Fibroblast of lung (primary cell): ENCODE measurements around the gene BASP1.

Experiments
- CTCF ChIP-seq, 2 donors: IDR thresholded peaks in 1 of 2; conservative IDR thresholded peaks in 1 of 2; 1 replicate in 1 of 2; 2 replicates in 1 of 2; pipeline ENCODE4 v1.5.1; 2011 to 2012; ENCODE audit warnings: low read length in 2 of 2, control low read depth in 1 of 2, inconsistent platforms in 1 of 2, low read depth in 1 of 2, mild to moderate bottlenecking in 1 of 2
- EZH2 ChIP-seq: IDR thresholded peaks from 2 replicates; pipeline ENCODE4 v1.5.1; 2012; ENCODE audit warnings: low read length, control low read depth, mild to moderate bottlenecking; ENCODE audit errors: missing control alignments

GRCh38 chr5:17219469-17219868, 2.0 kb downstream of the BASP1 start:
- TF ChIP-seq CTCF (conservative IDR thresholded peaks at IDR 0.05 in 1 of 2, IDR thresholded peaks at IDR 0.05 in 1 of 2; ENCODE audit: low read depth in 1 of 2, low read length in 2 of 2) (no peak), EZH2 (no peak)
